HS-5 (cell line): Measurements from ENCODE around the gene GUCY2D.
"Not testable (repeated sequence)": the region's sequence is repeated elsewhere in the genome, so short reads cannot be mapped to it uniquely, and the experiment has no call there.

ENCODE experiments used
- DNase-seq: peaks from one replicate; pipeline ENCODE4 v3.0.0-alpha.2; 2012; ENCODE audit warnings: low read depth

The GUCY2D gene

GRCh38 chr17:8001976-8002720, at the start of gene GUCY2D:
Gene GUCY2D (plus strand): TSS chr17:8002615. CDS start chr17:8003048, 433 bp downstream.
- no peak for DNase-seq

GRCh38 chr17:7953266-7953665, 49.1 kb upstream of the GUCY2D start:
- not testable (repeated sequence) for DNase-seq

DNA sequence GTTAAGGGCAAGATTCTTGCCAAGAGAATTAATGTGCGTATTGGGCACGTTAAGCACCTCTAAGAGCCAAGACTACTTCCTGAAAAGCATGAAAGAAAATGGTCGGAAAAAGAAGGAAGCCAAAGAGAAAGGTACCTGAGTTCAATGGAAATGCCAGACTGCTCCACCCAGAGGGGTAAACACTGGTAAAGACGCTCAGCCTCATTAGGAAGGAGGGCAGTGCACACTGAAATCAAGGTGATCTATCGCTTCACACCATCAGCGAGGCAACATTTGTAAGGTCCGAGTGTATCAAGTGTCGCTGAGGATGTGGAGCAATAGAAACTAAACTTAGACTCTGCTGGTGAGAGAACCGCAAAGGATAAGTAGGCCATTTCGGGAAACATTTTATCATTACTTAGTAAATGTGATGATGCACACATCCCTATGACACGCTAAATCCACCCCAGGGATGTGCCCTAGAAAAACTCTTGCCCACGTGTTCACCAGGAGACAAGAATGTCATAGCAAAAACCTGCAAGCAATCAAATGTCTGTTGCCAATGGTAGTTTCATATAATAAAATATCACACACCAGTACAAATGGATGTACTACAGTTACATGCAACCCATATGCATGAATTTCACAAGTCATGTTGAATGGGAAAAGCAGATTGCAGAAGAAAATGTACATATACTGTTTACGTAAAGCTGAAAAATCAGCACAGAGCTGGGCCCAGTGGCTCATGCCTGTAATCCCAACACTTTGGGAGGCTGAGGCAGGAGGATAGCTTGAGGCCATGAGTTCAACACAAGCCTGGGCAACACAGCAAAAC, 46.8 kb upstream of the GUCY2D start:
- DNase-seq, result no peak

- no peak for DNase-seq
These were observed 46.0 kb upstream of the GUCY2D start for GRCh38 chr17:7956228-7956965.

DNA sequence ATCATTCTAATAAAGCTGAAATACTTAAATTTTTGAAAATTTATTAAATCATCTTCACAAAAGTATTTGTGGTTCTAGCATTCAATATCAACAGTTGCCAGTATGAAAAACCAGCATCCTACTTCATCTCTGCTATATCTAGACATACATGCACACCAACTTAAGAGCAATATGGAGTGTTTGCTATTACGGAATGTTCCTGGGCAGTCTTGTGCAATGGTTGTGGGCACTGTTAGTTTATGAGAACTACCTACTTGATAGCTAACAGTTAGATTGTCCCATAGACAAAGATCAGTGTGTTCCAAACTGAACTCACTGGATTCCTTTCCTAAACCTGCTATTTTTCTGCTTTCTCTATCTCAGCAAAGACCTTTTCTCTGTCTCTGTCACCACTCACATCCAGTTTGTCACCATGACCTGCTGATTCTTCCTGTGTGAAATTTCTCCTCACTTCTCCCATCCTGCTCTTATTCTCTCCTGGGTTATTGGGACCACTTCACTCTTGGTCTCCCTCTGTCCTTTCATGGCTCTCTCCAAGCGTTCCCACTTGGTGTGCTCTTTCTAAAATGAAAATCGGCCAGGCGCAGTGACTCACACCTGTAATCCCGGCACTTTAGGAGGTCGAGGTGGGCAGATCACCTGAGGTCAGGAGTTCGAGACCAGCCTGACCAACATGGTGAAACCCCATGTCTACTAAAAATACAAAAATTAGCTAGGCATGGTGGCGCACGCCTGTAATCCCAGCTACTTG, 42.7 kb upstream of the GUCY2D start:
- DNase-seq, result no peak

DNA sequence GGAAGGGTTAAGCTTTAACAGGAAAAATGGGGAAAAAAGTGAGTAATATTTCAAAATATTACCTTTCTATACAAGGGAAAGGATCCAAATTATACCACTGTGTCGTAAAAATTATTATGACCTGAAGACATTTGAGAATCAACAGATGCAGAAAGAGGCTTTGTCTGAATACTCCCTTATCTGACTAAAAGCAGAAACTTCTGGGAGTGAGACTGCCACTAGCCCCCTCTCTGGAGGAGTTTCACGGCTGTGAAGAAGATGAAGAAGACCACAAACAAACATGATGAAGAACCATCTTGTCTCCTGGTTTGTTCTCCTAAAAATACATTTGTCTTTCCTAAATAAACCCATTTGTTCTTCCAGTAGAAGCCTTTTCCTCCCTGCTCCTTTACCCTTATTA, 41.0 kb upstream of the GUCY2D start:
- no peak for DNase-seq

DNA sequence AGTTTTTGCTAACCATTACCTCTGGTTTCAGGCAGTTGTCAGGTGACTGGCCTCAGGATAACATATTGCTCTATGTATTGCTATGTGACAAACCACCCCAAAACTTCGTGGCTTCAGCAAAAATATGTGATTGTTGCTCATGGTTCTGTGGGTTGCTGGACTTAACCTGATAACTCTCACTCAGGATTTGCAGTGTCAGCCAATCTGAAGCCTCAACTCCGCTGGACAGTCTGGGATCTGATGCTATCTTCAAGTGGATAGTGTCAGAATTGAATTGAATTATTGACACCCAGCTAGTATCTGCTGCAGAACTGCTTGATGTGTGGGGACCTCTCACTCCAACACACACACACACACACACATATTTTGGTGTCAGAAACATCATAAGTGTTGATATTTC, 34.7 kb upstream of the GUCY2D start:
- DNase-seq, result no peak

DNA sequence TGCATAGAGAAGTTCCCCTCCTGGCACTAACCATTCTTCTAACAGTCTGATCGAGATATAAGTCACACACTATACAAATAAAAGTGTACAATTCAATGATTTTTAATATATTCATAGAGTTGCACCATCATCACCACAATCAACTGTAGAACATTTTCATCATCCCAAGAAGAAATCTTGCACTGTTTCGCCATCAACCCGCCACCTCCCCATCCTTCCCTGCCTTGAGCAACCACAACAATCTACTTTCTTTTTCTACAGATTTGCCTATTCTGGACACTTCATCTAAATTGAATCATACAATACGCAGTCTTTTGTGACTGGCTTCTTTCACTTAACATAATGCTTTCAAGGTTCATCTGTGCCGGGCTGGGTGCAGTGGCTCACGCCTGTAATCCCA, 33.0 kb upstream of the GUCY2D start:
- no peak for DNase-seq

- no peak for DNase-seq
These were observed 30.8 kb upstream of the GUCY2D start for GRCh38 chr17:7971651-7972050.

- no peak for DNase-seq
These were observed 30.2 kb upstream of the GUCY2D start for GRCh38 chr17:7972131-7972785.

GRCh38 chr17:7974638-7975131, 27.7 kb upstream of the GUCY2D start:
- no peak for DNase-seq

GRCh38 chr17:7977039-7977438, 25.4 kb upstream of the GUCY2D start:
- DNase-seq, result no peak

GRCh38 chr17:7977805-7978204, 24.6 kb upstream of the GUCY2D start:
- DNase-seq, result no peak

DNA sequence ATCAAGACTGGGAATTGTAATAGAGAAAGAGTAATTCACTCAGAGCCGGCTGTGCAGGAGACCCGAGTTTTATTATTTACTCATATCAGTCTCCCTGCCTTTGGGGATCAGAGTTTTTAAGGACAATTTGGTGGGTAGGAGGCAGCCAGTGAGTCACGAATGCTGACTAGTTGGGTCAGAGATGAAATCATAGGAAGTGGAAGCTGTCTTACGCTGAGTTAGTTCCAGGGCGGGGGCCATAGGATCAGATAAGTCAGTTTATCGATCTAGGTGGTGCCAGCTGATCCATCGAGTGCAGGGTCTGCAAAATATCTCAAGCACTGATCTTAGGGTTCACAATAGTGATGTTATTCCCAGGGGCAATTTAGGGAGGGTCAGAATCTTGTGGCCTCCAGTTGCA, 20.2 kb upstream of the GUCY2D start:
- peak; percentile 61 for DNase-seq

GRCh38 chr17:7982666-7983065, 19.7 kb upstream of the GUCY2D start:
- no peak for DNase-seq

- no peak for DNase-seq
These were observed 17.5 kb upstream of the GUCY2D start for GRCh38 chr17:7984904-7985303.

DNA sequence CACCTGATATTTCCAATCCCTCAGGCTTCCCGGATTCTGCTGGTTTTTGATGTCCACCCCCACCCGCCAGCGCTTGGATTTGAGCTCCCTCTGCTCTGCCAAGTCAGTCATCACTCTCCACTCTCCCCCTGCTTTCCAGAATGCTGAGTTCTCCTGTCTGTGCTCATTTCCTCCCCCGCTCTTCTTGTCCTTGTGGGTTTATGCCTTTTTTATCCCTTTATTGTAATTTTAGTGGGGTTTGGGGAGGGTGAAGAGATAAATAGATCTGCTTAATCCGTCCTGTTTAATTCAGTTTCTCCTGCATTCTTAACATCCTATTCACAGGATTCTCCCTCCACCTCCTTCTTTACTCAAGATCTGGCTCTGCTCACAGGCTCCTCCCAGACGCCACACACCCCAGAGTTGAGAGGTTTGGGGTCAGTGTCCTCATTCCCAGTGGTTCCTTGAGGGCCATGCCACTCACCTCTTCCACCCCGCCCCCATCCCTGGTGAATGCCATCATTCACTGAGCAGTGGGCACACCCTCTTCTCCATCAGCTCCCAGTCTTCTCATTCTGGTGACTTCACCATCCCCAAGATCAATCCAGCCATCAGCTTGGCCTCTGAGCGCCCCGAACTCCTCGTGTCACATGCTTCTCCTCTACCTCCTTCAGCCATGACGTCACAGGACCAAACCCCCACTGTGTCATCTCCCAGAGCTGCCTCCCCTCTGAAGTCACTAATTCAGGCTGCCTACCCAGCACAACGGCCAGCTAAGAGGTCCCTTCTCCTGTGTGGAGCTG, 15.1 kb upstream of the GUCY2D start:
- no peak for DNase-seq

- DNase-seq, result peak; percentile 73
These were observed 13.7 kb upstream of the GUCY2D start for GRCh38 chr17:7988750-7989178.

DNA sequence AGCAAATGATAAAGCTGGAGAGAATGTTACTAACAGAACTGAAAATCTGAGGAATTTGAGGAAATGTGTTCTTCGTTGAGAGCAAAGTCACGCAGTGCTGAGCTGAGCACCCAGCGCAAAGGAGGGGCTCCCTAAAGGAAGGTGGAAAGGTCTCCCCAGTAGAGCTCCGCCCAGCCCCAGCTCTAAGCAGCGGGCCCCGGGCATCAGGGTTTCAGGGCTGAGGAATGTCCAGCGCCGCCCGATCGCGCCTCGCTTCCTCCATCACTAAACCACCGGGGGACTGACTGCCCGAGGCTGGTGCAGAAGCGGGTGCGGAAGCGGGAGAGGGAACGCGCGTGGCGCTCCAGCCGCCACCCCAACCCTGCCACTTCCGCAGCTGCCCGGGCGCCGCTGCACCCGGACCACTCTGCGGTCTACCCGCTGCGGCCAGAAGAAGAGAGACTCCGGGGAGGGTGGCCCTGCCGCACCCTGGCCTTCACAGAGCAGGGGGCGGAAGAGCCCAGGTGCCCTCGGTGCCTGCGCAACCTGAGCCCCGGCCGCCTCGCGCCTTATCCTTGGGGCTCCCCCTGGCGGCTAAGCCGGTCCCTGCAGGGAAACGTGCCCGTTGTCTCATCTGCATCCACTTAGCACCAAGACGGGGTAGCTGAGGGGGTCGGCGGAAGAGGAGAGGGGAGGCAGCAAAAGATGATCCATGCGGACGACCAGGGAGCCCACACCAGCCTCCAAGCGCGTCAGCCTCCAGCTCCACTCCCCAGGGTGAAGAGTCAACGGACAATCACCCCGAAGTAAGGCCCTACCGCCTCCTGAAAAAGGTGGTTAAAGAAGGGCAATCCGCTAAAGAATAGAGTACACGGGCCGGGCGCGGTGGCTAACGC, 12.4 kb upstream of the GUCY2D start:
- no peak for DNase-seq
